OCI-LY1 (cell line): ENCODE data around the gene DDAH1.

Experiments used
- H2AFZ ChIP-seq: fragments of 200-600 bp; sonication (generic), shearing (Covaris generic); 2 replicates; pipeline ENCODE4 v1.6.0; 2014; ENCODE audit warnings: antibody characterized with exemption, mild to moderate bottlenecking, low read length
- H3F3A ChIP-seq: fragments of 200-600 bp; sonication (generic), shearing (Covaris generic); 2 replicates; pipeline ENCODE4 v1.6.0; 2014; ENCODE audit warnings: mild to moderate bottlenecking, antibody characterized with exemption, low read length, moderate library complexity; ENCODE audit not compliant: insufficient read depth
- H3K27ac ChIP-seq: fragments of 200-600 bp; sonication (generic); 2 replicates; pipeline ENCODE4 v1.5.1; 2014; ENCODE audit warnings: low read length, mixed run types, mild to moderate bottlenecking, low read depth; ENCODE audit not compliant: poor library complexity, severe bottlenecking
- H3K27me3 ChIP-seq: fragments of 200-600 bp; sonication (generic); 2 replicates; pipeline ENCODE4 v1.6.0; 2014; ENCODE audit warnings: antibody characterized with exemption, mild to moderate bottlenecking, low read length, moderate library complexity; ENCODE audit not compliant: insufficient read depth
- H3K36me3 ChIP-seq: fragments of 200-600 bp; sonication (generic); 2 replicates; pipeline ENCODE4 v1.6.1; 2014; ENCODE audit warnings: mild to moderate bottlenecking, antibody characterized with exemption, low read length, moderate library complexity, mixed read lengths; ENCODE audit not compliant: insufficient read depth
- H3K4me1 ChIP-seq: fragments of 200-600 bp; sonication (generic); 2 replicates; pipeline ENCODE4 v1.5.1; 2014; ENCODE audit warnings: mild to moderate bottlenecking, low read length, moderate library complexity; ENCODE audit not compliant: insufficient read depth, severe bottlenecking
- H3K4me2 ChIP-seq: fragments of 200-600 bp; sonication (generic), shearing (Covaris generic); 2 replicates; pipeline ENCODE4 v1.6.1; 2014; ENCODE audit warnings: low read length
- H3K4me3 ChIP-seq: fragments of 200-600 bp; sonication (generic); 2 replicates; pipeline ENCODE4 v1.5.1; 2014; ENCODE audit warnings: low read length, low read depth, mild to moderate bottlenecking, mixed read lengths; ENCODE audit not compliant: poor library complexity, severe bottlenecking
- H3K79me2 ChIP-seq: fragments of 200-600 bp; shearing (Covaris generic); 2 replicates; pipeline ENCODE4 v1.6.1; 2016; ENCODE audit warnings: mixed run types, low read length, mixed read lengths; ENCODE audit not compliant: insufficient read depth
- H3K9ac ChIP-seq: fragments of 200-600 bp; sonication (generic), shearing (Covaris generic); 2 replicates; pipeline ENCODE4 v1.6.1; 2014; ENCODE audit warnings: mild to moderate bottlenecking, low read length, mixed read lengths
- H3K9me2 ChIP-seq: fragments of 200-600 bp; sonication (generic), shearing (Covaris generic); 2 replicates; pipeline ENCODE4 v1.6.1; 2014; ENCODE audit warnings: low read depth, mild to moderate bottlenecking, low read length, mixed read lengths
- H3K9me3 ChIP-seq: fragments of 200-600 bp; shearing (Covaris generic); 2 replicates; pipeline ENCODE4 v1.6.1; 2014; ENCODE audit warnings: low read length, mixed read lengths
- H4K20me1 ChIP-seq: fragments of 200-600 bp; sonication (generic), shearing (Covaris generic); 2 replicates; pipeline ENCODE4 v1.6.0; 2016; ENCODE audit warnings: mild to moderate bottlenecking, low read length; ENCODE audit not compliant: insufficient read depth
- CTCF ChIP-seq: fragments of 200-600 bp; sonication (generic), shearing (Covaris generic); IDR thresholded peaks from 2 replicates; pipeline ENCODE4 v1.5.1; 2017; ENCODE audit warnings: mild to moderate bottlenecking, antibody characterized with exemption, low read length, moderate library complexity, mixed read lengths
- EZH2 ChIP-seq: fragments of 200-600 bp; sonication (generic), shearing (Covaris generic); IDR thresholded peaks from 2 replicates; pipeline ENCODE4 v1.8.0; 2017; ENCODE audit warnings: borderline replicate concordance, mixed run types, mild to moderate bottlenecking, antibody characterized with exemption, low read length, moderate library complexity, mixed read lengths

The DDAH1 gene

GRCh38 chr1:85394130-85394529 lies 70.8 kb downstream of the DDAH1 start:
- Histone ChIP-seq H3K4me2 (no peak overlapping the region), H3K27me3 (no peaks in the 10 kb centered on the region), H3K9me3 (no peaks in the 10 kb centered on the region), H3K9ac (no peak overlapping the region), H3K4me3 (no peak overlapping the region), H3K27ac (no peak overlapping the region), H3K36me3 (no peaks in the 10 kb centered on the region), H4K20me1 (no peaks in the 10 kb centered on the region), H3K9me2 (no peaks in the 10 kb centered on the region), H3K4me1 (no peaks in the 10 kb centered on the region), H2AFZ (no peak overlapping the region), H3F3A (no peaks in the 10 kb centered on the region), H3K79me2 (no peaks in the 10 kb centered on the region)
- TF ChIP-seq EZH2 (no peak), CTCF (no peak)

GRCh38 chr1:85393490-85393889 lies 71.5 kb downstream of the DDAH1 start:
- Histone ChIP-seq H3K4me2 (no peak overlapping the region), H3K4me3 (no peak overlapping the region), H3K79me2 (no peaks in the 10 kb centered on the region), H3K9ac (no peak overlapping the region), H4K20me1 (no peaks in the 10 kb centered on the region), H3K9me3 (no peaks in the 10 kb centered on the region), H3K27me3 (no peaks in the 10 kb centered on the region), H3K4me1 (no peaks in the 10 kb centered on the region), H3K9me2 (no peaks in the 10 kb centered on the region), H3K27ac (no peak overlapping the region), H2AFZ (no peak overlapping the region), H3K36me3 (no peaks in the 10 kb centered on the region), H3F3A (no peaks in the 10 kb centered on the region)
- no peak for TF ChIP-seq EZH2
- no peak for TF ChIP-seq CTCF

- Histone ChIP-seq H3K4me1 (no peaks in the 10 kb centered on the region), H3K27me3 (no peaks in the 10 kb centered on the region), H3F3A (no peaks in the 10 kb centered on the region), H3K9me3 (no peaks in the 10 kb centered on the region), H3K79me2 (no peaks in the 10 kb centered on the region), H4K20me1 (no peaks in the 10 kb centered on the region), H3K4me3 (no peak overlapping the region), H2AFZ (no peak overlapping the region), H3K36me3 (no peaks in the 10 kb centered on the region), H3K27ac (no peak overlapping the region), H3K9ac (no peak overlapping the region), H3K9me2 (no peaks in the 10 kb centered on the region), H3K4me2 (no peak overlapping the region)
- TF ChIP-seq CTCF (no peak), EZH2 (no peak)
These were observed 76.5 kb downstream of the DDAH1 start for GRCh38 chr1:85388416-85388815.
